ENCODE results near the gene RSRP1. TPM values are rescaled to one million over a fixed set of nuclear protein-coding genes. Genes with fewer than 3 reads are reported as not detected.
A peak's percentile ranks its signal among the peaks of the same experiment; 100 is the strongest.

The RSRP1 gene
- total and polyA plus RNA-seq, 2 of the 13 experiments (the other 11 are each of a cell fraction or from before 2014, with no cell fraction given) = 43.9 to 52.8 TPM

GRCh38 chr1:25232027-25232865, 15.0 kb downstream of the RSRP1 start, which contains the start of gene SYF2:
SYF2 (minus strand) TSS chr1:25232502; CDS start chr1:25232467, 35 bp downstream.
- WGBS (ENCODE audit: low lambda C conversion rate) = 0% methylated on average over 26 of the region's 54 CpGs
- Histone ChIP-seq H3K36me3 (replicated peaks in 1 of 2; ENCODE audit: control insufficient read depth in 1 of 2, insufficient read depth in 2 of 2, low read length in 2 of 2) (peaks cover 2 to 22% of the 10 kb centered on the region in 2 experiments; a peak in 4 of 5 replicates), H3K27me3 (ENCODE audit: control insufficient read depth in 1 of 2, insufficient read depth in 2 of 2, low read length in 2 of 2) (no peaks in the 10 kb centered on the region), H3K4me3 (replicated peaks in 1 of 3; ENCODE audit: insufficient read depth in 1 of 3, low read depth in 2 of 3, low read length in 3 of 3) (peak within 1 kb of the TSS; percentile 74 to 86 (median 84)), H3K9ac (ENCODE audit: insufficient read depth, low read depth, low read length) (peak within 1 kb of the TSS; percentile 85), H4K20me1 (ENCODE audit: insufficient read depth, low read length) (no peaks in the 10 kb centered on the region), H3K4me2 (ENCODE audit: low read depth, low read length) (peak within 1 kb of the TSS; percentile 92), H3K27ac (ENCODE audit: extremely low read length, insufficient read depth, low read length) (peak within 1 kb of the TSS; percentile 82), H3K79me2 (ENCODE audit: insufficient read depth, low read length) (peaks cover 20% of the 10 kb centered on the region), H2AFZ (ENCODE audit: low read length) (peak within 1 kb of the TSS; percentile 31), H3K9me3 (ENCODE audit: low read length) (no peaks in the 10 kb centered on the region), H3K4me1 (ENCODE audit: insufficient read depth, low read length) (peaks cover 21% of the 10 kb centered on the region)
- DNase-seq (ENCODE audit: low spot score) (peak; percentile 93), FAIRE-seq (peak; percentile 95), ATAC-seq (peak; percentile 95)
- in situ Hi-C loops (cut with HindIII; ENCODE audit: extremely low pct_ligation_motif_present, low pct_unique_long_range_greater_than_20kb) = no loop called here
- TSS peak; percentile 86 for BruUV-seq (replicated peaks)
- POLR2A ChIA-PET = interaction anchor here (0.7 to 2.4 kb wide), 23 partner anchors 8 to 527 kb away, joined by 3 to 59 read pairs (median 4); partner anchors contain the start of genes MACO1 and RSRP1
- CTCF ChIA-PET (ENCODE audit: low intra/inter-chr PET ratio, low total read pairs) = no interaction called here
- intact Hi-C loops (cut with micrococcal nuclease; ENCODE audit: unreplicated experiment) = loop anchor here (1.0 kb wide), 1 partner anchor 34 kb away; no protein-coding TSS in a partner anchor
- no peak for TF ChIP-seq MAF1 (CRISPR knock-in tag; IDR thresholded peaks at IDR 0.05; ENCODE audit: borderline replicate concordance)
- TF ChIP-seq SP1 (IDR thresholded peaks at IDR 0.05) = no peak
- peak; percentile 86 for TF ChIP-seq SP1 (CRISPR knock-in tag; IDR thresholded peaks at IDR 0.05)
- peak; percentile 81 for TF ChIP-seq SRSF1 (optimal IDR thresholded peaks at IDR 0.05; ENCODE audit: low read depth, low read length)
- peak; percentile 35 for TF ChIP-seq TEAD3 (CRISPR knock-in tag; optimal IDR thresholded peaks at IDR 0.05; ENCODE audit: borderline replicate concordance)
- peak; percentile 35; the same call in 1 of the 2 replicates for TF ChIP-seq NFYB (CRISPR knock-in tag; IDR thresholded peaks at IDR 0.05)
- 0 out of 2 replicates have a peak, but pooled peaks have one; percentile 34 for TF ChIP-seq ZNF331 (CRISPR knock-in tag; IDR thresholded peaks at IDR 0.05)
- TF ChIP-seq, protein P1, sequence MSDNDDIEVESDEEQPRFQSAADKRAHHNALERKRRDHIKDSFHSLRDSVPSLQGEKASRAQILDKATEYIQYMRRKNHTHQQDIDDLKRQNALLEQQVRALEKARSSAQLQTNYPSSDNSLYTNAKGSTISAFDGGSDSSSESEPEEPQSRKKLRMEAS (IDR thresholded peaks at IDR 0.05) = peak; percentile 50
- TF ChIP-seq, protein P2, sequence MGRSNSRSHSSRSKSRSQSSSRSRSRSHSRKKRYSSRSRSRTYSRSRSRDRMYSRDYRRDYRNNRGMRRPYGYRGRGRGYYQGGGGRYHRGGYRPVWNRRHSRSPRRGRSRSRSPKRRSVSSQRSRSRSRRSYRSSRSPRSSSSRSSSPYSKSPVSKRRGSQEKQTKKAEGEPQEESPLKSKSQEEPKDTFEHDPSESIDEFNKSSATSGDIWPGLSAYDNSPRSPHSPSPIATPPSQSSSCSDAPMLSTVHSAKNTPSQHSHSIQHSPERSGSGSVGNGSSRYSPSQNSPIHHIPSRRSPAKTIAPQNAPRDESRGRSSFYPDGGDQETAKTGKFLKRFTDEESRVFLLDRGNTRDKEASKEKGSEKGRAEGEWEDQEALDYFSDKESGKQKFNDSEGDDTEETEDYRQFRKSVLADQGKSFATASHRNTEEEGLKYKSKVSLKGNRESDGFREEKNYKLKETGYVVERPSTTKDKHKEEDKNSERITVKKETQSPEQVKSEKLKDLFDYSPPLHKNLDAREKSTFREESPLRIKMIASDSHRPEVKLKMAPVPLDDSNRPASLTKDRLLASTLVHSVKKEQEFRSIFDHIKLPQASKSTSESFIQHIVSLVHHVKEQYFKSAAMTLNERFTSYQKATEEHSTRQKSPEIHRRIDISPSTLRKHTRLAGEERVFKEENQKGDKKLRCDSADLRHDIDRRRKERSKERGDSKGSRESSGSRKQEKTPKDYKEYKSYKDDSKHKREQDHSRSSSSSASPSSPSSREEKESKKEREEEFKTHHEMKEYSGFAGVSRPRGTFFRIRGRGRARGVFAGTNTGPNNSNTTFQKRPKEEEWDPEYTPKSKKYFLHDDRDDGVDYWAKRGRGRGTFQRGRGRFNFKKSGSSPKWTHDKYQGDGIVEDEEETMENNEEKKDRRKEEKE (IDR thresholded peaks at IDR 0.05) = no peak
- TF ChIP-seq, protein P3, sequence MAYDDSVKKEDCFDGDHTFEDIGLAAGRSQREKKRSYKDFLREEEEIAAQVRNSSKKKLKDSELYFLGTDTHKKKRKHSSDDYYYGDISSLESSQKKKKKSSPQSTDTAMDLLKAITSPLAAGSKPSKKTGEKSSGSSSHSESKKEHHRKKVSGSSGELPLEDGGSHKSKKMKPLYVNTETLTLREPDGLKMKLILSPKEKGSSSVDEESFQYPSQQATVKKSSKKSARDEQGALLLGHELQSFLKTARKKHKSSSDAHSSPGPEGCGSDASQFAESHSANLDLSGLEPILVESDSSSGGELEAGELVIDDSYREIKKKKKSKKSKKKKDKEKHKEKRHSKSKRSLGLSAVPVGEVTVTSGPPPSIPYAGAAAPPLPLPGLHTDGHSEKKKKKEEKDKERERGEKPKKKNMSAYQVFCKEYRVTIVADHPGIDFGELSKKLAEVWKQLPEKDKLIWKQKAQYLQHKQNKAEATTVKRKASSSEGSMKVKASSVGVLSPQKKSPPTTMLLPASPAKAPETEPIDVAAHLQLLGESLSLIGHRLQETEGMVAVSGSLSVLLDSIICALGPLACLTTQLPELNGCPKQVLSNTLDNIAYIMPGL (CRISPR knock-in tag; IDR thresholded peaks at IDR 0.05; ENCODE audit: borderline replicate concordance in 1 of 2, low read depth in 1 of 2) = peak; percentile 46 to 52; a peak in 2 of 4 replicates
- 0 out of 2 replicates have a peak, but pooled peaks have one; percentile 9 for TF ChIP-seq ZNF235 (CRISPR knock-in tag; IDR thresholded peaks at IDR 0.05; ENCODE audit: borderline replicate concordance)
- peak; percentile 65; the same call in 1 of the 2 replicates for TF ChIP-seq ETV5 (CRISPR knock-in tag; IDR thresholded peaks at IDR 0.05; ENCODE audit: borderline replicate concordance)
- peak; percentile 48; the same call in 1 of the 2 replicates for TF ChIP-seq YEATS4 (CRISPR knock-in tag; IDR thresholded peaks at IDR 0.05; ENCODE audit: borderline replicate concordance)
- 0 out of 2 replicates have a peak, but pooled peaks have one; percentile 14 for TF ChIP-seq ZNF772 (CRISPR knock-in tag; IDR thresholded peaks at IDR 0.05)
- 0 out of 2 replicates have a peak, but pooled peaks have one; percentile 8 for TF ChIP-seq ZNF75D (CRISPR knock-in tag; IDR thresholded peaks at IDR 0.05; ENCODE audit: borderline replicate concordance)
- peak; percentile 10; the same call in 1 of the 2 replicates for TF ChIP-seq ZFP41 (CRISPR knock-in tag; IDR thresholded peaks at IDR 0.05; ENCODE audit: borderline replicate concordance)
